ENCODE measurements around the gene FCRL1.
A peak's percentile ranks its signal among the peaks of the same experiment; 100 is the strongest.

The FCRL1 gene

DNA sequence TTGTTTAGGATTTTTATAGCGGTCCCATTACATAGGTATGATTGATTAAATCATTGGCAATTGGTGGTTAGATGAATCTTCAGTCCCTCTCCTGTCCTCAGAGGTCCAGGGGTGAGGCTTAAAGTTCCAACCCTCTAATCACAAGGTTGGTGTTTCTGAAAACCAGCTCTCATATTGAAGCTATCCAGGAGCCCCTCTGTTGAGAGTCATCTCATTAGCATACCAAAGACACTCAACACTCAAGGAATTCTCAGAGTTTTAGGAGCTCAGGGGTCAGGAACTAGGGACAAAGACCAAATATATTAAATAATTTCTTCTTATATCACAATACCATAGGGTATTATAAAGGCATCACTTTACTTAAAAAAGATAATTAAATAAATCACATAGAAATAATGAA is 66.3 kb downstream of the FCRL1 start:
- peaks cover 4% of the 10 kb centered on the region; the same call in 1 of the 2 replicates for H3K9me3 ChIP-seq (ENCODE audit: insufficient read depth, low read length)
- peak; percentile 43 for DNase-seq (ENCODE audit: low read depth, low spot score)
- no peaks in the 10 kb centered on the region for H3K27me3 ChIP-seq (ENCODE audit: insufficient read depth, insufficient read length)
- H3K36me3 ChIP-seq (ENCODE audit: insufficient read depth, insufficient read length, low read length) = no peaks in the 10 kb centered on the region
- H3K4me3 ChIP-seq (ENCODE audit: insufficient read length, low read depth) = no peak overlapping the region
- H3K4me1 ChIP-seq (ENCODE audit: insufficient read depth, insufficient read length) = no peaks in the 10 kb centered on the region
- no peak overlapping the region for H3K9ac ChIP-seq (ENCODE audit: insufficient read length, low read depth)
- no peak for TF ChIP-seq ZNF274 (IDR thresholded peaks at IDR 0.05; ENCODE audit: low read depth, low read length)
- TF ChIP-seq SUZ12 (IDR thresholded peaks at IDR 0.05; ENCODE audit: extremely low read depth, insufficient read depth, insufficient read length) = no peak
- no peak for TF ChIP-seq YY1 (IDR thresholded peaks at IDR 0.05; ENCODE audit: insufficient read depth, insufficient read length)

DNA sequence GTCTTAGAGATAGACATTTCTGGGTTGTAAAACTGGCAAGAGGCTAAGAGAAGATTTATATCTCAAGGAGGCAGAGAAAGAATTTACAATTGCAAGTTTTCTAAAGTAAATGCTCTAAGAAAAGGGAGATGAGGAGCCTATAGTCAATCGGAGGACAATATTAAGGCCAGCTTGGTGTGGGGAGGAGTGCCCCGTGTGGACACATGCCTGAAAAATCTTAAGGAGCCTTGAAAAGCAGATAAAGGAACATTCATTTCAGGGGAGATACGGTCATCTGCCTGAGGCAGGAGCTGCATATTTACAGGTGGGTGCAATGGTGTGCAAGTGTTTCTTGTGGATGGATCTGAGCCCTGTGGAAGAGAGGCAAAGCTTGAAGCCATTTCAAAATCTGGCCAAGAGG is 68.6 kb downstream of the FCRL1 start:
- no peak for DNase-seq (ENCODE audit: low read depth, low spot score)
- peaks cover 4% of the 10 kb centered on the region; the same call in 1 of the 2 replicates for H3K9me3 ChIP-seq (ENCODE audit: insufficient read depth, low read length)
- TF ChIP-seq SUZ12 (IDR thresholded peaks at IDR 0.05; ENCODE audit: extremely low read depth, insufficient read depth, insufficient read length) (no peak), ZNF274 (IDR thresholded peaks at IDR 0.05; ENCODE audit: low read depth, low read length) (no peak), YY1 (IDR thresholded peaks at IDR 0.05; ENCODE audit: insufficient read depth, insufficient read length) (no peak)
- no peaks in the 10 kb centered on the region for H3K27me3 ChIP-seq (ENCODE audit: insufficient read depth, insufficient read length)
- H3K36me3 ChIP-seq (ENCODE audit: insufficient read depth, insufficient read length, low read length) = no peaks in the 10 kb centered on the region
- no peak overlapping the region for H3K9ac ChIP-seq (ENCODE audit: insufficient read length, low read depth)
- H3K4me1 ChIP-seq (ENCODE audit: insufficient read depth, insufficient read length) = no peaks in the 10 kb centered on the region
- no peak overlapping the region for H3K4me3 ChIP-seq (ENCODE audit: insufficient read length, low read depth)

DNA sequence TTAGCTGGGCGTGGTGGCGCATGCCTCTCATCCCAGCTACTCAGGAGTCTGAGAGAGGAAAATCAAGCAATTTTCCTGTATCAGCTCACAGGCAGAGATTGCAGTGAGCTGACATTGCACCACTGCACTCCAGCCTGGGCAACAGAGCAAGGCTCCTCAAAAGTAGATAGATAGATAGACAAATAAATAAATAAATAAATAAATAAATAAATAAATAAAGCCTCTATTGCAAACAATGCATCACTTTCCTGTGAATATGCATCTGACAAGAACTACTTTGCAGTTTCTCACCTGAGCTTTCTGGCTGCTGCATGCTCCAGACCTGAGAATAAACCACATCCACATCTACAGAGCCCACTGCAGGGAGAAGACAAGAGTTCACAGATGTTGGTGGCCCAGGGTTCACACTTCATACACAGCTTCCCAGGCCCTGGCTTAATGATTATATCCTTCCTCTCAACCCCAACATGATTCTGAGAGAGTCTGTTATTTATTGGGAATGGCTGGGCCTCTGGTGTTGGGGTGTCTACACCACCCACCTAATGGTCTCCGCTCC is 71.6 kb downstream of the FCRL1 start:
- H3K4me1 ChIP-seq (ENCODE audit: insufficient read depth, insufficient read length) = no peaks in the 10 kb centered on the region
- TF ChIP-seq YY1 (IDR thresholded peaks at IDR 0.05; ENCODE audit: insufficient read depth, insufficient read length) (no peak), SUZ12 (IDR thresholded peaks at IDR 0.05; ENCODE audit: extremely low read depth, insufficient read depth, insufficient read length) (no peak), ZNF274 (IDR thresholded peaks at IDR 0.05; ENCODE audit: low read depth, low read length) (no peak)
- H3K4me3 ChIP-seq (ENCODE audit: insufficient read length, low read depth) = no peak overlapping the region
- H3K9me3 ChIP-seq (ENCODE audit: insufficient read depth, low read length) = peaks cover 4% of the 10 kb centered on the region; the same call in 1 of the 2 replicates
- no peaks in the 10 kb centered on the region for H3K36me3 ChIP-seq (ENCODE audit: insufficient read depth, insufficient read length, low read length)
- H3K9ac ChIP-seq (ENCODE audit: insufficient read length, low read depth) = no peak overlapping the region
- no peaks in the 10 kb centered on the region for H3K27me3 ChIP-seq (ENCODE audit: insufficient read depth, insufficient read length)
- no peak for DNase-seq (ENCODE audit: low read depth, low spot score)
